Measurements from ENCODE around the gene ACSS2. TPM values are rescaled to one million over a fixed set of nuclear protein-coding genes. Genes with fewer than 3 reads are reported as not detected.

Gene ACSS2
- total and polyA plus RNA-seq, 10 of the 15 experiments (the other 5 are each of a cell fraction or from before 2014, with no cell fraction given), result 2.8 to 37.2 (median 24.2) TPM

DNA sequence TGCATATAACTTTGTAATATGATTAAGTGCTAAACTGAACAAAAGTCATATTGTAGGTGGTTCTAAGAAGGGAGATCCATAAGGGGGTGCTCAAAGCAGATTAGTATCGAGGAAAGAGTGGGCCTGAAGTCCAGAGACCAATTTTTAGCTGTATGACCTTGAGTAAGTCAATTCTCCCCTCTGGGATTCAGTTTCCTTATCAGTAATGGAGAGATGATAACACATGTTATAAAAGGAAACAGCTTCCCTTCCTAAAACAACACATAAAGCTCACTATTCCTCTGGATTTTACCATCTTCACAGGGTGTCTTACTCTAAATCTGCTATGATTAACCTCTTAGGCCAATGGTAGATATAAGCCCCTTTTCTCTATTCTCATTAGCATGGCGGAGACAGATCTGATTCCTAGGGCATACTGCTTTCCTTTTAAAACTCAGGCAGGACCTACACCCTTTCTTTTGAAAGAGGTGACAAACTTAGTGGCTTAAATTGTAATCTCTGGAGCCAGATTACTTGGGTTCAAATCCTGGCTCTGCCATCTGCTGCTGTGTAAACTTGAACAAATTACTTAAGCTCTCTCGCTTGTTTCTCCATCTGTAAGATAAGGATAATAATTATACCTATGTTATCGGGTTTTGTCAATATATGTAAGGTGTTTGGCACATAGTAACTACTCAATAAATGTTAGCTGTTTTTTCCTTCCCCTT is 39.5 kb downstream of the ACSS2 start (continued):
- TF ChIP-seq FOXM1 (IDR thresholded peaks at IDR 0.05; ENCODE audit: low read depth, low read length) (no peak), POLR2AphosphoS2 (IDR thresholded peaks at IDR 0.05; ENCODE audit: low read depth, low read length) (no peak), PML (IDR thresholded peaks at IDR 0.05; ENCODE audit: low read length) (no peak), STAT1 (conservative IDR thresholded peaks at IDR 0.05) (no peak), CEBPB (IDR thresholded peaks at IDR 0.05; ENCODE audit: borderline replicate concordance in 1 of 2, low read depth in 2 of 2, low read length in 2 of 2) (no peak), RB1 (IDR thresholded peaks at IDR 0.05; ENCODE audit: borderline replicate concordance) (no peak), NFXL1 (IDR thresholded peaks at IDR 0.05; ENCODE audit: borderline replicate concordance) (no peak), ESRRA (IDR thresholded peaks at IDR 0.05; ENCODE audit: low read length) (no peak)
- TF ChIP-seq, protein P1, sequence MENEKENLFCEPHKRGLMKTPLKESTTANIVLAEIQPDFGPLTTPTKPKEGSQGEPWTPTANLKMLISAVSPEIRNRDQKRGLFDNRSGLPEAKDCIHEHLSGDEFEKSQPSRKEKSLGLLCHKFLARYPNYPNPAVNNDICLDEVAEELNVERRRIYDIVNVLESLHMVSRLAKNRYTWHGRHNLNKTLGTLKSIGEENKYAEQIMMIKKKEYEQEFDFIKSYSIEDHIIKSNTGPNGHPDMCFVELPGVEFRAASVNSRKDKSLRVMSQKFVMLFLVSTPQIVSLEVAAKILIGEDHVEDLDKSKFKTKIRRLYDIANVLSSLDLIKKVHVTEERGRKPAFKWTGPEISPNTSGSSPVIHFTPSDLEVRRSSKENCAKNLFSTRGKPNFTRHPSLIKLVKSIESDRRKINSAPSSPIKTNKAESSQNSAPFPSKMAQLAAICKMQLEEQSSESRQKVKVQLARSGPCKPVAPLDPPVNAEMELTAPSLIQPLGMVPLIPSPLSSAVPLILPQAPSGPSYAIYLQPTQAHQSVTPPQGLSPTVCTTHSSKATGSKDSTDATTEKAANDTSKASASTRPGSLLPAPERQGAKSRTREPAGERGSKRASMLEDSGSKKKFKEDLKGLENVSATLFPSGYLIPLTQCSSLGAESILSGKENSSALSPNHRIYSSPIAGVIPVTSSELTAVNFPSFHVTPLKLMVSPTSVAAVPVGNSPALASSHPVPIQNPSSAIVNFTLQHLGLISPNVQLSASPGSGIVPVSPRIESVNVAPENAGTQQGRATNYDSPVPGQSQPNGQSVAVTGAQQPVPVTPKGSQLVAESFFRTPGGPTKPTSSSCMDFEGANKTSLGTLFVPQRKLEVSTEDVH (IDR thresholded peaks at IDR 0.05; ENCODE audit: low read depth, partially characterized antibody), result no peak
- TF ChIP-seq, protein P2, sequence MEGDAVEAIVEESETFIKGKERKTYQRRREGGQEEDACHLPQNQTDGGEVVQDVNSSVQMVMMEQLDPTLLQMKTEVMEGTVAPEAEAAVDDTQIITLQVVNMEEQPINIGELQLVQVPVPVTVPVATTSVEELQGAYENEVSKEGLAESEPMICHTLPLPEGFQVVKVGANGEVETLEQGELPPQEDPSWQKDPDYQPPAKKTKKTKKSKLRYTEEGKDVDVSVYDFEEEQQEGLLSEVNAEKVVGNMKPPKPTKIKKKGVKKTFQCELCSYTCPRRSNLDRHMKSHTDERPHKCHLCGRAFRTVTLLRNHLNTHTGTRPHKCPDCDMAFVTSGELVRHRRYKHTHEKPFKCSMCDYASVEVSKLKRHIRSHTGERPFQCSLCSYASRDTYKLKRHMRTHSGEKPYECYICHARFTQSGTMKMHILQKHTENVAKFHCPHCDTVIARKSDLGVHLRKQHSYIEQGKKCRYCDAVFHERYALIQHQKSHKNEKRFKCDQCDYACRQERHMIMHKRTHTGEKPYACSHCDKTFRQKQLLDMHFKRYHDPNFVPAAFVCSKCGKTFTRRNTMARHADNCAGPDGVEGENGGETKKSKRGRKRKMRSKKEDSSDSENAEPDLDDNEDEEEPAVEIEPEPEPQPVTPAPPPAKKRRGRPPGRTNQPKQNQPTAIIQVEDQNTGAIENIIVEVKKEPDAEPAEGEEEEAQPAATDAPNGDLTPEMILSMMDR (IDR thresholded peaks at IDR 0.05 in 2 of 3, conservative IDR thresholded peaks at IDR 0.05 in 1 of 3; ENCODE audit: control insufficient read depth in 2 of 3, extremely low read depth in 1 of 3, insufficient read depth in 1 of 3, low read depth in 3 of 3, low read length in 3 of 3), result no peak

Data from GM12878 (cell line).